Heart left ventricle (tissue), 13 donors: ENCODE results near the gene CDC42SE2.

ENCODE experiments used
- CTCF ChIP-seq, 12 donors: fragments of 200-600 bp; sonication (generic) in 4 of 12; IDR thresholded peaks; one replicate each; pipeline versions ENCODE4 v1.5.0 to v1.8.0; 2018 to 2022; ENCODE audit warnings: antibody characterized with exemption in 12 of 12, mild to moderate bottlenecking in 5 of 12
- POLR2A ChIP-seq, 2 donors: fragments of 450-650 bp; IDR thresholded peaks; one replicate each; pipeline ENCODE4 v1.6.1; 2017; ENCODE audit warnings: antibody characterized with exemption in 2 of 2, mild to moderate bottlenecking in 2 of 2, moderate library complexity in 2 of 2
- donor health status: ischemic (EF 13 %, LVEDD 7.1; RV severe dilation, severe dysfunction).
- donor health status: DM: no; HTN: yes; CAD: no.
- donor health status: DM: no; HTN: no; CAD: no.
- donor health status: ischemic (EF 25% LVEDD 6.9; RV normal size, moderate dysfunction).
- donor health status: ischemic (EF 25% LVEDD 5.7; RV mildly dilated, moderate dysfunction).
- donor health status: ischemic (EF 35%, LVEDD 5.7; RV mildly dilated, moderate dysfunction).
- donor health status: nonischemic (EF 11% LVEDD 7.7; RV severe dilation, severe dysfunction).
- donor health status: DM: yes; HTN: yes; CAD: no.
- donor health status: PGD.
- donor health status: ischemic (EF 29% LVEDD 5.4; RV normal size, mild dysfunction).
- donor health status: nonischemic (EF 23%, LVEDD 6.1; RV moderate dilation, normal function).

GRCh38 chr5:131272724-131273123 is 8.9 kb downstream of the CDC42SE2 start:
- TF ChIP-seq CTCF (IDR thresholded peaks at IDR 0.05): no peak
- no peak for TF ChIP-seq POLR2A (IDR thresholded peaks at IDR 0.05)
